Epithelial cell of esophagus (primary cell): Measurements from ENCODE around the gene MYO15B.

Experiments used
- DNase-seq: peaks from one replicate; pipeline ENCODE4 v3.0.0; 2010; ENCODE audit warnings: low read depth
- H3K4me3 ChIP-seq: 2 replicates; pipeline ENCODE4 v1.5.1; 2011; ENCODE audit warnings: mild to moderate bottlenecking, low read length, control low read depth
- CTCF ChIP-seq: IDR thresholded peaks from 2 replicates; pipeline ENCODE4 v1.5.1; 2011; ENCODE audit warnings: low read depth, mild to moderate bottlenecking, low read length, control low read depth, inconsistent platforms; ENCODE audit not compliant: insufficient read depth; ENCODE audit errors: missing control alignments

The MYO15B gene

GRCh38 chr17:75546181-75546580, 41.4 kb upstream of the MYO15B start:
- no peak overlapping the region for H3K4me3 ChIP-seq
- TF ChIP-seq CTCF = no peak
- no peak for DNase-seq

DNA sequence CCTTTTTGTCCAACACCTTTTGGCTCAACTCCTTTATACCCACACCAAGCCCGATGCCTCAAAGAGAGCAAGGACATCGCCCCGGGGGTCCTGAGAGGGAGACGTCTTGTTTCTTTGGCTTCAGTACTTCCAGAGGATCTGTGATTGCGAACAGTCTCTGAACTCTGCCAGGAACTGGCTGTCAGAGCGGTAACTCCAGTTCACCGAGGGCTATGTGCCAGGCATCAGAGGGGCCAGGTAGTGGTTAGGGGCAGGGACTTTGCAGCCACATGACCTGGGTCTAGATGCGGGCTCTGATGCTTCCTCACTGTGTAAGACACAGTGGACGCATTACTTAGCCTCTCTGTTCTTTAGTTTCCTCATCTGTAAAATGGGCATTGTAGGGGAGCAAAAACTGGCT, 40.5 kb upstream of the MYO15B start:
- no peak for TF ChIP-seq CTCF
- no peak overlapping the region for H3K4me3 ChIP-seq
- no peak for DNase-seq

GRCh38 chr17:75548813-75549212, 38.8 kb upstream of the MYO15B start:
- DNase-seq = no peak
- H3K4me3 ChIP-seq = no peak overlapping the region
- TF ChIP-seq CTCF = no peak

DNA sequence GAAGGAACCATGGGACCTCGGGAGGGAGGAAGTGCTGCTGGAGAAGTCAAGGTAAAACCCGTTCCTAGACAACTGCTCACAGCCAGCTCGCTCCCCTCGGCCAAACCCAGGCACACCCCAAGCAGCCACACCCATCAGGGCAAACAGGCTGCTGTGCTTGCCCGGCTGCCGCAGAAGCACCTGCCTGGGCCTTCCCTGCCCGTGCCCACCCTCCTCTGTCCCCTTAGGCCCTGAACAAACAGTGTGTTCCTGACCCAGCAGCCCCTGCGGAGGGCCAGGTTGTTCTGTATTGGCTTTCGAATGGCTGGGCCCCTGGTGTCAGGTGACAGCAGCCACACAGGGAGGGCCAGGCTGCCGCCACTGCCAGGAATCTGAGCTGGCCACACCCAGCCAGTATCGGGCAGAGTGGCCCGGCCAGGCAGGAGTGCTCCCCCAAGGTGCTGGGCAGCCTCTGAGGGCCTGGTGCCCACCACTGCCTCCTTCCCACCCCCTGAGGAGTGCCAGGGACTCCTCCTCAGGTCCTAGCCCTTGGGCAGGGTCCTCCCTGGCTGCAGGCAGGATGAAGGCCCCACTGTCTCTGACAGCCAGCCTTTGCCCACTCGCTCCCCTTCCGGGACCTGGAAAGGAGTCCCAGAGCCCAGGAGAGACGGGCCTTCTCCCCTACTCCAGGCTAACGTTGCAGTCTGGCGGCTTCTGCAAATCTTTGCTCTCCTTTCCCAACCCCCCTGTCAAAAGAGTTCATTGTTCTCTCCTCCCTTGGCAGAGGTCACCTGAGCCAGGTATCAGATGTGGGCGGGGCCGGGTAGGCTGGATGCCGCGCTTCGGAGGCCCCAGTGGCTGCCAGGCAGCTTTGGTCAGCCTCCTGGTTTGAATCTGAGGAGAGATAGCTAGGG, 38.1 kb upstream of the MYO15B start:
- TF ChIP-seq CTCF = no peak
- DNase-seq = peak; percentile 70
- no peak overlapping the region for H3K4me3 ChIP-seq

DNA sequence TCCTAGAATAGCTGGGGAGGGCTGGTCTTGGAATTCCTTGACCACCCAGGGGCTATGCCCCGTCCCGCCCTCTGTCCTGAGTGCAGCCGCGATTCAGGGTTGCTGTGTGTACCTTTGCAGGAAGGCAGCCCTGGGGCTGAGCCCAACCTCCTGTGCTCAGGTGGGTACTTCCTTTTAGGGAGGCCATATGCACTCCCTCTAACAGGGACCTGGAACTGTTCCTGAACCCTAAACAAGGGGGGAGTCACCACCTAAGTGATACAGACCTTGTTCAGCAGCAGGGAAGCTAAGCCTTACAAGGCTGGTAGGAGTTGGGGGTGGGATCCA, 37.5 kb upstream of the MYO15B start:
- no peak overlapping the region for H3K4me3 ChIP-seq
- TF ChIP-seq CTCF = no peak
- no peak for DNase-seq

- TF ChIP-seq CTCF = no peak
- no peak for DNase-seq
- H3K4me3 ChIP-seq = no peak overlapping the region
Measured at GRCh38 chr17:75551266-75551665, 36.3 kb upstream of the MYO15B start.
